OCI-LY7 (cell line): ENCODE data around the gene ZNF182. TPM values are rescaled to one million over a fixed set of nuclear protein-coding genes. Genes with fewer than 3 reads are reported as not detected.
"Not testable (repeated sequence)": the region's sequence is repeated elsewhere in the genome, so short reads cannot be mapped to it uniquely, and the experiment has no call there.

Experiments used
- BruUV-seq: library from RNA; stranded (reverse); fragments of 400-500 nt; replicated peaks from 2 replicates; lab custom pipeline; 2021; lab: Mats Ljungman, UMichigan
- CTCF ChIA-PET: fragments of 300-600 bp; sonication (Branson Sonifier 250); formaldehyde crosslinking; loops from one replicate; lab custom pipeline; 2022; ENCODE audit warnings: antibody characterized with exemption; ENCODE audit not compliant: unreplicated experiment; lab: Charles Lee
- POLR2A ChIA-PET: fragments of 300-600 bp; sonication (Branson Sonifier 250); formaldehyde crosslinking; loops from one replicate; lab custom pipeline; 2022; ENCODE audit warnings: antibody characterized with exemption; lab: Charles Lee
- DNase-seq: peaks from one replicate; pipeline ENCODE4 v3.0.0-alpha.2; 2015; ENCODE audit warnings: low spot score
- H2AFZ ChIP-seq: fragments of 200-600 bp; sonication (generic), shearing (Covaris generic); 2 replicates; pipeline ENCODE4 v1.6.1; 2014; ENCODE audit warnings: mild to moderate bottlenecking, antibody characterized with exemption, low read length, moderate library complexity
- H3K27ac ChIP-seq: fragments of 200-600 bp; sonication (generic); 2 replicates; pipeline ENCODE4 v1.5.1; 2014; ENCODE audit warnings: mixed run types, low read depth, mild to moderate bottlenecking, moderate library complexity, low read length, inconsistent platforms; ENCODE audit not compliant: poor library complexity, severe bottlenecking
- H3K36me3 ChIP-seq: fragments of 200-600 bp; sonication (generic); 2 replicates; pipeline ENCODE4 v1.6.1; 2014; ENCODE audit warnings: mild to moderate bottlenecking, antibody characterized with exemption, low read length, moderate library complexity, mixed read lengths; ENCODE audit not compliant: insufficient read depth
- H3K4me1 ChIP-seq: fragments of 200-600 bp; sonication (generic); 2 replicates; pipeline ENCODE4 v1.5.1; 2014; ENCODE audit warnings: mild to moderate bottlenecking, low read length; ENCODE audit not compliant: insufficient read depth, poor library complexity, severe bottlenecking
- H3K4me2 ChIP-seq: fragments of 200-600 bp; sonication (generic); 2 replicates; pipeline ENCODE4 v1.6.1; 2014; ENCODE audit warnings: mild to moderate bottlenecking, low read length
- H3K4me3 ChIP-seq: fragments of 200-600 bp; sonication (generic); 2 replicates; pipeline ENCODE4 v1.5.1; 2014; ENCODE audit warnings: mild to moderate bottlenecking, low read depth, low read length; ENCODE audit not compliant: poor library complexity, severe bottlenecking
- H3K79me2 ChIP-seq: fragments of 200-600 bp; sonication (generic); 2 replicates; pipeline ENCODE4 v1.6.1; 2016; ENCODE audit warnings: low read depth, mild to moderate bottlenecking, low read length, moderate library complexity, mixed read lengths; ENCODE audit not compliant: insufficient read depth
- H3K9me2 ChIP-seq: fragments of 200-600 bp; sonication (generic); 2 replicates; pipeline ENCODE4 v1.6.1; 2016; ENCODE audit warnings: mild to moderate bottlenecking, low read length, mixed read lengths; ENCODE audit not compliant: insufficient read depth
- H3K9me3 ChIP-seq: fragments of 200-600 bp; sonication (generic); 2 replicates; pipeline ENCODE4 v1.6.1; 2014; ENCODE audit warnings: mild to moderate bottlenecking, mixed run types, low read length, mixed read lengths
- H4K20me1 ChIP-seq: fragments of 200-600 bp; sonication (generic); 2 replicates; pipeline ENCODE4 v1.6.1; 2014; ENCODE audit warnings: mild to moderate bottlenecking, antibody characterized with exemption, low read length, moderate library complexity, mixed read lengths; ENCODE audit not compliant: insufficient read depth
- EZH2phosphoT487 ChIP-seq: fragments of 200-600 bp; sonication (generic); IDR thresholded peaks from 2 replicates; pipeline ENCODE4 v1.6.1; 2018; ENCODE audit warnings: low read depth, borderline replicate concordance, mild to moderate bottlenecking, mixed run types, antibody characterized with exemption, low read length, moderate library complexity, mixed read lengths
- intact Hi-C: fragments of 100-400 bp; cut with micrococcal nuclease; formaldehyde crosslinking; loops from one replicate; pipeline ENCODE4 v1.10.0; 2022; ENCODE audit not compliant: unreplicated experiment
- total RNA-seq, 2 experiments: library from RNA; depleted of rRNA in 1 of 2; stranded (reverse); fragments of >200 nt in 1 of 2; shearing (Covaris generic) in 1 of 2; gene quantifications; 2 replicates each; pipeline ENCODE4 v1.2.3, GENCODE V29; 2014 to 2022
- TF ChIP-seq, protein P1 (sequence below): fragments of 200-600 bp; sonication (generic); conservative IDR thresholded peaks from 2 replicates; pipeline ENCODE4 v1.5.1; 2014; ENCODE audit warnings: mild to moderate bottlenecking, antibody characterized with exemption, low read length, moderate library complexity, mixed read lengths

The ZNF182 gene
- total RNA-seq, 2 experiments from 2014 or later, result 6.1 to 9.8 TPM

DNA sequence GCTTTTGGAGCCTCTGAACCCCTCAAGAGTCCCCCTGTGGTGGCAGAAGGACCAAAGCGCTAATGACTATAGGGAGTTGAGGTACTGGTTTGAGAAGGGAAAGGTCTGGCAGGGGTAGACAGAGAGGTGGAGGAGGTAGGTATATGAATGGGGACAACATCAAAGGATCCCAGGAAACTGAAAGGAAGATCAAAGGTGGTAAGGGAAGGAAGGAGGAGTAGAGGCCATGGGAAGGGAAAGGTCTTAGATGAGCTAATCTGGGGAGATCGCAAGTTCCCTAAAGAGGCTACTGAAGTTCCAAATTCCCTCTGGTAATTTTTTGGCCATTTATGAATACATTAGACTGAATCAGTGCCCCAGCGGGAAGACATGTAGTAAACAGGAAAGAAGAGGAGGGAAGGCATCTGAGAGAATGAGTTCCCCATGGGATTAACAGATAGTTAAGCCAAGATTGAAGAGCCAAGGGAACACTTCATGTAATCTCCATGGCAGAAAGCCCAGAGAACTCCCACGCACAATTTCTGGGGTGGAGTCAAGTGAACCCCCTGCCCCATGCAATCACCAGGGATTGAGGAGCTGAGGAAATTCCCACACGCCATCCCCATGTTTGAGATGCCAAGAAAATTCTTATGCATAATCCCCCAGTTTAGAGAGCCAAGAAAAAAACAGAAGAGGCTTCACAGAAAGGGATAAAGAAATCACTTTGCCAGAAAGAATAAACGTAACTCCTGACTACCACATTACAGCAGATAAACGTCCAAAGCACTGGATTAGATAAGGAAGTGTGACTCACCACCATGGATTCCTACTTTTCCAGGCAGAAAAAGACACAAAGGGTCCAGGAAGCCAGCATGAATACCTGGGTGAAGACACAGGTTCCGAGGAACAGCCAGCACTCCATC, 41.9 kb upstream of the ZNF182 start:
- intact Hi-C loops, result no loop called here
- DNase-seq, result no peak
- Histone ChIP-seq H3K36me3 (no peaks in the 10 kb centered on the region), H3K79me2 (no peaks in the 10 kb centered on the region), H3K4me2 (no peak overlapping the region), H2AFZ (no peak overlapping the region), H3K4me3 (no peak overlapping the region), H3K4me1 (no peaks in the 10 kb centered on the region), H3K27ac (no peak overlapping the region), H4K20me1 (no peaks in the 10 kb centered on the region), H3K9me2 (no peaks in the 10 kb centered on the region), H3K9me3 (no peaks in the 10 kb centered on the region)
- no TSS peak for BruUV-seq
- TF ChIP-seq, protein P1, sequence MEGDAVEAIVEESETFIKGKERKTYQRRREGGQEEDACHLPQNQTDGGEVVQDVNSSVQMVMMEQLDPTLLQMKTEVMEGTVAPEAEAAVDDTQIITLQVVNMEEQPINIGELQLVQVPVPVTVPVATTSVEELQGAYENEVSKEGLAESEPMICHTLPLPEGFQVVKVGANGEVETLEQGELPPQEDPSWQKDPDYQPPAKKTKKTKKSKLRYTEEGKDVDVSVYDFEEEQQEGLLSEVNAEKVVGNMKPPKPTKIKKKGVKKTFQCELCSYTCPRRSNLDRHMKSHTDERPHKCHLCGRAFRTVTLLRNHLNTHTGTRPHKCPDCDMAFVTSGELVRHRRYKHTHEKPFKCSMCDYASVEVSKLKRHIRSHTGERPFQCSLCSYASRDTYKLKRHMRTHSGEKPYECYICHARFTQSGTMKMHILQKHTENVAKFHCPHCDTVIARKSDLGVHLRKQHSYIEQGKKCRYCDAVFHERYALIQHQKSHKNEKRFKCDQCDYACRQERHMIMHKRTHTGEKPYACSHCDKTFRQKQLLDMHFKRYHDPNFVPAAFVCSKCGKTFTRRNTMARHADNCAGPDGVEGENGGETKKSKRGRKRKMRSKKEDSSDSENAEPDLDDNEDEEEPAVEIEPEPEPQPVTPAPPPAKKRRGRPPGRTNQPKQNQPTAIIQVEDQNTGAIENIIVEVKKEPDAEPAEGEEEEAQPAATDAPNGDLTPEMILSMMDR, result no peak
- no peak for TF ChIP-seq EZH2phosphoT487
- CTCF ChIA-PET, result no interaction called here
- POLR2A ChIA-PET, result no interaction called here

DNA sequence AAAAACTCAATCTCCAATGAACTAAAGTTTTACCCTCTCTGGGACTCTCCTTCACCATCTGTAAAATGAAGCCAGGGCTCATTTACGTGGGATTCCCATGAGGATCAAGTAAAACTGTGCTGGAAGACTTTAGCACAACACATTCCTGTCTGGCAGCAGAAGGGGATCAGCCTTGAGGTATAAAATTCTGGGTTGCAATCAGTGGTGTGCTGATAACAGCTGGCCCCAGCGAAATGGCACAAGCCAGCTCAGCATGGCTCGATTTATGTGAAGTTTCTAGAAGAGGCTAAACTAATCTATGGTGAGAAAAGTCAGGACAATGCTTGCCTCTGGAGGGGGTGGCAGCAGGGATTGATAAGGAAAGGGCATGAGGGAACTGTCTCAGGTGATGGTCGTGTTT, 39.3 kb upstream of the ZNF182 start:
- Histone ChIP-seq H3K79me2 (no peaks in the 10 kb centered on the region), H3K4me3 (no peak overlapping the region), H3K4me1 (no peaks in the 10 kb centered on the region), H3K9me3 (no peaks in the 10 kb centered on the region), H3K4me2 (no peak overlapping the region), H4K20me1 (no peaks in the 10 kb centered on the region), H3K9me2 (no peaks in the 10 kb centered on the region), H3K36me3 (no peaks in the 10 kb centered on the region), H2AFZ (no peak overlapping the region), H3K27ac (no peak overlapping the region)
- TF ChIP-seq, protein P1, result no peak
- no peak for TF ChIP-seq EZH2phosphoT487
- ChIA-PET CTCF (no interaction called here), POLR2A (no interaction called here)
- intact Hi-C loops, result no loop called here
- DNase-seq, result no peak
- no TSS peak for BruUV-seq

DNA sequence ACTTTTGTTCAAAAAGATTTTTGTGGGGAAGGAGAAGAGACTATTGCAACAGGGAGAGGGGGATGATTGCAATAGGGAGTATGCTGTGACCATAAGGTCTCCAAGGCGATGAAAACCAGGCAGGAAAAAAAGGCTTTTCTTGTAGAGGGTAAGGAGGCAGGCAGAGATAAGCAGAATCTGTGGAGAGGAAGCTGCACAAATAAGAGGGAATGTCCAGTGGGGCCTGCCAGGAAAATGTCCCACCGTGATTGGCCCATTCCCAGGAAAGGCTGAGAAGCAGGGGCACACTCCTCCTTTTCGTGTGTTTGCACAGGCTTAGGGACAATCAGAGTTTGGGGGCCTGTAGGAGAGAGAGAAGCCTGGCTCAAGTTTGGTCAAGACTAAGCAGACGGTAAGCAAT, 32.1 kb upstream of the ZNF182 start:
- Histone ChIP-seq H3K79me2 (no peaks in the 10 kb centered on the region), H3K27ac (no peak overlapping the region), H3K9me2 (no peaks in the 10 kb centered on the region), H3K4me3 (no peak overlapping the region), H3K4me2 (no peak overlapping the region), H4K20me1 (no peaks in the 10 kb centered on the region), H2AFZ (no peak overlapping the region), H3K4me1 (no peaks in the 10 kb centered on the region), H3K9me3 (no peaks in the 10 kb centered on the region), H3K36me3 (no peaks in the 10 kb centered on the region)
- CTCF ChIA-PET, result no interaction called here
- TF ChIP-seq EZH2phosphoT487, result no peak
- TF ChIP-seq, protein P1, result no peak
- BruUV-seq, result no TSS peak
- DNase-seq, result no peak
- POLR2A ChIA-PET, result no interaction called here
- intact Hi-C loops, result no loop called here

DNA sequence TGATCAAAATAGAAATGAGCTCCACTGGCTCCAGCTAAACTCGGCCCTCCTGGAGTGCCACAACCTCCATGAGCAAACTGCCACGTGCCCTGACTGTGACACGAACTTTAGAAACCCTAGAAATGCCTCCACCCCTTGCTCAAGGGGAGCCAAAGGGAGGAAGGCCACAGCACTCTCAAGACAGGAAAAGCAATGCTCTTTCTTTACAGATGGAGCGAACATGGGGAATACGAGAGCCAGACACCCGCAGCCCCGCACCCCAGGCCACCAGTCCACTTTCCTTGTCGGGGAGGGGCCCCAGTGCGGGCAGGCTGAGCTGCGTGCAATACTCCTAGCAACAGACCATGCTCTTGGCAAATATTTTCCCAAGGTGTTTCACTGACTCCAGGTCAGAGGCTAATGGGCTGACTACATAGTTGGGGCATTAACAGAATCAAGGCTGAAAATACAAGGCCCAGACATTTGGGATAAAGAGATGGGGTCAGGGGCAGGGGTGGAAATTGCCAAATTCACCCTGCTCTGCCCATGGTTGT, 26.9 kb upstream of the ZNF182 start:
- CTCF ChIA-PET, H2AFZ ChIP-seq, BruUV-seq, H3K9me2 ChIP-seq, H3K9me3 ChIP-seq, POLR2A ChIA-PET, H3K27ac ChIP-seq, intact Hi-C loops, DNase-seq, H3K79me2 ChIP-seq, H3K4me3 ChIP-seq, H3K36me3 ChIP-seq, H3K4me2 ChIP-seq, H4K20me1 ChIP-seq, H3K4me1 ChIP-seq: not testable (repeated sequence)
